Liver (tissue), 3 donors: ENCODE results near the gene UACA.

Experiments used
- SP1 ChIP-seq: IDR thresholded peaks from 2 replicates; pipeline ENCODE4 v1.6.1; 2018; ENCODE audit warnings: antibody characterized with exemption, mild to moderate bottlenecking
- TAF1 ChIP-seq: conservative IDR thresholded peaks from 2 replicates; pipeline ENCODE4 v1.6.1; 2016; ENCODE audit warnings: antibody characterized with exemption, mild to moderate bottlenecking
- TF ChIP-seq, protein P1 (sequence below): fragments of 150-350 bp; IDR thresholded peaks from 2 replicates; pipeline ENCODE4 v1.5.1; 2017; ENCODE audit warnings: improper control_type of control experiment, low read depth, low read length; ENCODE audit not compliant: missing input control
- TF ChIP-seq, protein P2 (sequence below): IDR thresholded peaks from 2 replicates; pipeline ENCODE4 v1.6.1; 2016; ENCODE audit warnings: antibody characterized with exemption
- donor health status: healthy.
- donor health status: healthy.

DNA sequence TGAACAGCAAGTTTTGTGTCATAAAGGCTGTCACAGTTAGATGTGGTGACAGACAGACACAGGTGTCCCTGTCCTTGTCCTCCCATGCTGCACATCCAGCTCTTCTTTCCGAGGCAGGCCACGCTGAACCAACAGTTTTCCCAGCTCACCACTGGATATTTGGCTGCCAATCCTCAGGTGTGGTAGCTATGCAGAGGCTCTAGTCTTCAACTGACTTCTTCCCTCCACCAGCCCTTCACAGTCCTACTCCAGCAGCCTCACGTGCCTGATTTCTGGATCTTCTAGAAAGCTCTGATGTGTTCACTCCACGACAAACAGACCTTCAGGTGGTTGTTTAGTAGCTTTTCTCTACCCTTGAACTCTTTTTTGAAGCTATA is 145.5 kb downstream of the UACA start:
- TF ChIP-seq TAF1: no peak
- TF ChIP-seq, protein P1, sequence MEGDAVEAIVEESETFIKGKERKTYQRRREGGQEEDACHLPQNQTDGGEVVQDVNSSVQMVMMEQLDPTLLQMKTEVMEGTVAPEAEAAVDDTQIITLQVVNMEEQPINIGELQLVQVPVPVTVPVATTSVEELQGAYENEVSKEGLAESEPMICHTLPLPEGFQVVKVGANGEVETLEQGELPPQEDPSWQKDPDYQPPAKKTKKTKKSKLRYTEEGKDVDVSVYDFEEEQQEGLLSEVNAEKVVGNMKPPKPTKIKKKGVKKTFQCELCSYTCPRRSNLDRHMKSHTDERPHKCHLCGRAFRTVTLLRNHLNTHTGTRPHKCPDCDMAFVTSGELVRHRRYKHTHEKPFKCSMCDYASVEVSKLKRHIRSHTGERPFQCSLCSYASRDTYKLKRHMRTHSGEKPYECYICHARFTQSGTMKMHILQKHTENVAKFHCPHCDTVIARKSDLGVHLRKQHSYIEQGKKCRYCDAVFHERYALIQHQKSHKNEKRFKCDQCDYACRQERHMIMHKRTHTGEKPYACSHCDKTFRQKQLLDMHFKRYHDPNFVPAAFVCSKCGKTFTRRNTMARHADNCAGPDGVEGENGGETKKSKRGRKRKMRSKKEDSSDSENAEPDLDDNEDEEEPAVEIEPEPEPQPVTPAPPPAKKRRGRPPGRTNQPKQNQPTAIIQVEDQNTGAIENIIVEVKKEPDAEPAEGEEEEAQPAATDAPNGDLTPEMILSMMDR: no peak
- TF ChIP-seq SP1: no peak
- TF ChIP-seq, protein P2, sequence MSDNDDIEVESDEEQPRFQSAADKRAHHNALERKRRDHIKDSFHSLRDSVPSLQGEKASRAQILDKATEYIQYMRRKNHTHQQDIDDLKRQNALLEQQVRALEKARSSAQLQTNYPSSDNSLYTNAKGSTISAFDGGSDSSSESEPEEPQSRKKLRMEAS: no peak
